Endothelial cell of umbilical vein (primary cell): ENCODE results near the gene LOXHD1.

Experiments used
- MAX ChIP-seq: IDR thresholded peaks from 2 replicates; pipeline ENCODE4 v1.6.1; 2011; ENCODE audit not compliant: insufficient read depth, insufficient read length
- POLR2A ChIP-seq: IDR thresholded peaks from 2 replicates; pipeline ENCODE4 v1.6.1; 2012; ENCODE audit warnings: low read depth, mild to moderate bottlenecking, control low read depth, low read length
- POLR2AphosphoS5 ChIP-seq: IDR thresholded peaks from 2 replicates; pipeline ENCODE4 v1.6.1; 2012; ENCODE audit warnings: low read depth, mild to moderate bottlenecking, control low read depth, low read length, moderate library complexity; ENCODE audit not compliant: insufficient read depth
- TF ChIP-seq, protein P1 (sequence below), 2 donors: IDR thresholded peaks; 1 replicate in 1 of 2; 2 replicates in 1 of 2; pipeline ENCODE4 v1.5.1; 2011; ENCODE audit warnings: low read length in 2 of 2, mild to moderate bottlenecking in 2 of 2, moderate library complexity in 2 of 2, control low read depth in 1 of 2, inconsistent platforms in 1 of 2, low read depth in 1 of 2; ENCODE audit not compliant: insufficient read depth in 1 of 2; ENCODE audit errors: extremely low read depth in 1 of 2

DNA sequence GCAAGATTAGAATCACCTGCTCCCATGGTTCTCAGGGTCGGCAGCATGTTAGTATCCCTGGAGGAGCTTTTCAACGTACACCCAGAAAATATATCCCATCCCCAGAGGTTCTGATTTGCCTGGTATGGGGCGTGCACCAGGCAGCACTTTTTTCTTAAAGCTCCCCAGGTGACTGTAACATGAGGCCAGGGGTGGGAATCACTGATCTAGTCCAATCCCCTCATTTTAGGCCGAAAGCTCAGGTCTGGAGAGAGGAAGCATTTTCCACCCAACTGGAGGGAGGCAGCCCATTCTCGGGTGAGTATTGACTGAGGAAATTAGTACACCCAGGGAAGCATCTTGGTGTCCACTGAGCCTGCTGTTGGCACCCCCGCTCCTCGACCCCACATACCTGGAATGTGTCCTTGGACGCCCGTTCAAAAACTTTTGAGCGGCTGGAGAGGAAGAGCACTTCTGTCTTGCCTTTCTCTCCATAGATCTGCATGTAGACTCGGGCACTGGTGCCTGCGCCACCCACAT lies 94.3 kb downstream of the LOXHD1 start:
- TF ChIP-seq, protein P1, sequence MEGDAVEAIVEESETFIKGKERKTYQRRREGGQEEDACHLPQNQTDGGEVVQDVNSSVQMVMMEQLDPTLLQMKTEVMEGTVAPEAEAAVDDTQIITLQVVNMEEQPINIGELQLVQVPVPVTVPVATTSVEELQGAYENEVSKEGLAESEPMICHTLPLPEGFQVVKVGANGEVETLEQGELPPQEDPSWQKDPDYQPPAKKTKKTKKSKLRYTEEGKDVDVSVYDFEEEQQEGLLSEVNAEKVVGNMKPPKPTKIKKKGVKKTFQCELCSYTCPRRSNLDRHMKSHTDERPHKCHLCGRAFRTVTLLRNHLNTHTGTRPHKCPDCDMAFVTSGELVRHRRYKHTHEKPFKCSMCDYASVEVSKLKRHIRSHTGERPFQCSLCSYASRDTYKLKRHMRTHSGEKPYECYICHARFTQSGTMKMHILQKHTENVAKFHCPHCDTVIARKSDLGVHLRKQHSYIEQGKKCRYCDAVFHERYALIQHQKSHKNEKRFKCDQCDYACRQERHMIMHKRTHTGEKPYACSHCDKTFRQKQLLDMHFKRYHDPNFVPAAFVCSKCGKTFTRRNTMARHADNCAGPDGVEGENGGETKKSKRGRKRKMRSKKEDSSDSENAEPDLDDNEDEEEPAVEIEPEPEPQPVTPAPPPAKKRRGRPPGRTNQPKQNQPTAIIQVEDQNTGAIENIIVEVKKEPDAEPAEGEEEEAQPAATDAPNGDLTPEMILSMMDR (IDR thresholded peaks at IDR 0.05; ENCODE audit: extremely low read depth in 1 of 2, insufficient read depth in 1 of 2, low read depth in 1 of 2, low read length in 2 of 2) = no peak
- TF ChIP-seq POLR2A (no peak), MAX (no peak), POLR2AphosphoS5 (no peak)
